OCI-LY3 (cell line): ENCODE results near the gene RPS29.

Experiments used
- H2AFZ ChIP-seq: fragments of 200-600, 300-600 bp; shearing (Covaris generic); 2 replicates; pipeline ENCODE4 v1.6.0; 2014; ENCODE audit warnings: antibody characterized with exemption, low read depth, low read length
- H3K27ac ChIP-seq: fragments of 200-600, 300-600 bp; sonication (generic); 2 replicates; pipeline ENCODE4 v1.5.1; 2014; ENCODE audit warnings: mild to moderate bottlenecking, low read length, moderate library complexity, mixed read lengths
- H3K27me3 ChIP-seq: fragments of 200-600, 300-600 bp; sonication (generic); 2 replicates; pipeline ENCODE4 v1.6.1; 2014; ENCODE audit warnings: low read depth, low read length, mixed read lengths
- H3K36me3 ChIP-seq: fragments of 200-600, 300-600 bp; sonication (generic); replicated peaks from 2 replicates; pipeline ENCODE3; 2014; ENCODE audit warnings: low read depth, low read length, mixed read lengths
- H3K4me1 ChIP-seq: fragments of 300-600, 200-600 bp; sonication (generic); 2 replicates; pipeline ENCODE4 v1.6.1; 2014; ENCODE audit warnings: low read length, mixed read lengths
- H3K4me2 ChIP-seq: fragments of 200-600, 300-600 bp; sonication (generic); 2 replicates; pipeline ENCODE4 v1.6.1; 2014; ENCODE audit warnings: low read length, mixed read lengths
- H3K4me3 ChIP-seq: fragments of 300-600, 200-600 bp; sonication (generic); 2 replicates; pipeline ENCODE4 v1.5.1; 2014; ENCODE audit warnings: antibody characterized with exemption, mild to moderate bottlenecking, low read length, moderate library complexity
- H3K79me2 ChIP-seq: fragments of 300-600, 200-600 bp; shearing (Covaris generic); 2 replicates; pipeline ENCODE4 v1.6.1; 2014; ENCODE audit warnings: mild to moderate bottlenecking, low read length, mixed read lengths
- H3K9ac ChIP-seq: fragments of 300-600, 200-600 bp; shearing (Covaris generic); 2 replicates; pipeline ENCODE4 v1.6.0; 2014; ENCODE audit warnings: mild to moderate bottlenecking, low read length, moderate library complexity
- H3K9me3 ChIP-seq: fragments of 200-600, 300-600 bp; shearing (Covaris generic); 2 replicates; pipeline ENCODE4 v1.6.1; 2014; ENCODE audit warnings: low read length, mixed read lengths; ENCODE audit not compliant: insufficient read depth
- H4K20me1 ChIP-seq: fragments of 200-600, 300-600 bp; sonication (generic); 2 replicates; pipeline ENCODE4 v1.6.1; 2016; ENCODE audit warnings: low read length, mixed read lengths; ENCODE audit not compliant: insufficient read depth
- EZH2phosphoT487 ChIP-seq: fragments of 200-600 bp; shearing (Covaris generic); IDR thresholded peaks from 2 replicates; pipeline ENCODE4 v1.6.1; 2018; ENCODE audit warnings: antibody characterized with exemption, mixed run types, low read depth
- TF ChIP-seq, protein P1 (sequence below): fragments of 200-600, 300-600 bp; sonication (generic); IDR thresholded peaks from 2 replicates; pipeline ENCODE4 v1.5.1; 2014; ENCODE audit warnings: antibody characterized with exemption, low read length, low read depth

RPS29 gene

GRCh38 chr14:49585803-49586672, at the start of gene RPS29:
RPS29 (minus strand) TSS chr14:49586380; CDS start chr14:49586346, 34 bp downstream.
- Histone ChIP-seq H2AFZ (peak within 1 kb of the TSS; percentile 57; the same call in 1 of the 2 replicates), H3K4me1 (peaks cover 13% of the 10 kb centered on the region), H3K79me2 (peaks cover 52% of the 10 kb centered on the region), H3K27ac (peak within 1 kb of the TSS; percentile 79), H3K9me3 (no peaks in the 10 kb centered on the region), H3K36me3 (peaks cover 47% of the 10 kb centered on the region), H3K4me2 (peak within 1 kb of the TSS; percentile 81), H3K27me3 (no peaks in the 10 kb centered on the region), H3K4me3 (peak within 1 kb of the TSS; percentile 99), H4K20me1 (peaks cover 46% of the 10 kb centered on the region), H3K9ac (peak within 1 kb of the TSS; percentile 98)
- no peak for TF ChIP-seq EZH2phosphoT487
- TF ChIP-seq, protein P1, sequence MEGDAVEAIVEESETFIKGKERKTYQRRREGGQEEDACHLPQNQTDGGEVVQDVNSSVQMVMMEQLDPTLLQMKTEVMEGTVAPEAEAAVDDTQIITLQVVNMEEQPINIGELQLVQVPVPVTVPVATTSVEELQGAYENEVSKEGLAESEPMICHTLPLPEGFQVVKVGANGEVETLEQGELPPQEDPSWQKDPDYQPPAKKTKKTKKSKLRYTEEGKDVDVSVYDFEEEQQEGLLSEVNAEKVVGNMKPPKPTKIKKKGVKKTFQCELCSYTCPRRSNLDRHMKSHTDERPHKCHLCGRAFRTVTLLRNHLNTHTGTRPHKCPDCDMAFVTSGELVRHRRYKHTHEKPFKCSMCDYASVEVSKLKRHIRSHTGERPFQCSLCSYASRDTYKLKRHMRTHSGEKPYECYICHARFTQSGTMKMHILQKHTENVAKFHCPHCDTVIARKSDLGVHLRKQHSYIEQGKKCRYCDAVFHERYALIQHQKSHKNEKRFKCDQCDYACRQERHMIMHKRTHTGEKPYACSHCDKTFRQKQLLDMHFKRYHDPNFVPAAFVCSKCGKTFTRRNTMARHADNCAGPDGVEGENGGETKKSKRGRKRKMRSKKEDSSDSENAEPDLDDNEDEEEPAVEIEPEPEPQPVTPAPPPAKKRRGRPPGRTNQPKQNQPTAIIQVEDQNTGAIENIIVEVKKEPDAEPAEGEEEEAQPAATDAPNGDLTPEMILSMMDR: no peak

DNA sequence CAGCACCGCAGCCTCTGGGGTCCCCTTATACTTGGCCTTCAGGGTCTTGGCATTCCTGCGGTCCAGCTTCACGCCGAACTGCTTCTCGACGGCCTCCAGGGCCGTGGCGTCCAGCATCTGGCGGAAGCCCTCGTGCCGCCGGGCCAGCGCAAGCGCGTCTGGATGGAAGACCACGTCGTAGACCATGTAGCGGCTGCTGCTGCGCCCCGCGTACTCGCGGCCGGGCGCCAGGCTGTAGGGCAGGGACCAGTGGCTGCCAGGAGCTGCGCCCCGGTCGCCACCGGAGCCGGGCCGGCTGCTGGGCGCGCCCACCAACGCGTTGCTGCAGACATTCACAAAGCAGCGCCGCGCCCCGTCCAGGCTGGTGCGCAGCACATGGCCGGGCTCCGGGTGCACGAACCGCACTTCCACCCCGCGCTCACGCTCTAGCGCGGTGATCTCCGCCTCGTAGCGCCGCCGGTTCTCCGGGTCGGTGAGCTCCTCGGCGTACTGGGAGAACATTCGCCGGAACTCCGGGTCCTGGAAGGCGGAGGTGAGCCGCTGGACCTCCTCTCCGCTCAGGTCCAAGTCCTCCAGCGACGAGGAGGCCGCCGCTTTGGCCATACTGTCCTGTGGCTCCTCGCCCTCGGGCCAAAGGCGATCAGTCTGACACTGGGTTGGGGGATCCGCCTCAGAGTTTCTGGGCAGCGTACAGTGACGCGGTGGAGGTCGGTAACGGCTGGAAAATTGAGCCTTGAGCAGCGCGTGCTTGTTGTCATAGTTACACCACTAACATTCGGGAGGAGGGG, 48.6 kb upstream of the RPS29 start, which contains the start of gene DNAAF2:
TSS of gene DNAAF2 (minus strand) at position 698 of the 788 bp plus-strand sequence. CDS start at position 603, 95 bp downstream.
- Histone ChIP-seq H3K4me1 (peaks cover 22% of the 10 kb centered on the region), H3K4me3 (peak within 1 kb of the TSS; percentile 95), H3K27ac (peak within 1 kb of the TSS; percentile 95), H3K36me3 (peaks cover 44% of the 10 kb centered on the region), H4K20me1 (peaks cover 11% of the 10 kb centered on the region; the same call in 1 of the 2 replicates), H3K9ac (peak within 1 kb of the TSS; percentile 92), H3K4me2 (peak within 1 kb of the TSS; percentile 75), H3K79me2 (peaks cover 95% of the 10 kb centered on the region), H3K9me3 (no peaks in the 10 kb centered on the region), H2AFZ (peak within 1 kb of the TSS; percentile 70; the same call in 1 of the 2 replicates), H3K27me3 (no peaks in the 10 kb centered on the region)
- TF ChIP-seq, protein P1: no peak
- TF ChIP-seq EZH2phosphoT487: no peak

DNA sequence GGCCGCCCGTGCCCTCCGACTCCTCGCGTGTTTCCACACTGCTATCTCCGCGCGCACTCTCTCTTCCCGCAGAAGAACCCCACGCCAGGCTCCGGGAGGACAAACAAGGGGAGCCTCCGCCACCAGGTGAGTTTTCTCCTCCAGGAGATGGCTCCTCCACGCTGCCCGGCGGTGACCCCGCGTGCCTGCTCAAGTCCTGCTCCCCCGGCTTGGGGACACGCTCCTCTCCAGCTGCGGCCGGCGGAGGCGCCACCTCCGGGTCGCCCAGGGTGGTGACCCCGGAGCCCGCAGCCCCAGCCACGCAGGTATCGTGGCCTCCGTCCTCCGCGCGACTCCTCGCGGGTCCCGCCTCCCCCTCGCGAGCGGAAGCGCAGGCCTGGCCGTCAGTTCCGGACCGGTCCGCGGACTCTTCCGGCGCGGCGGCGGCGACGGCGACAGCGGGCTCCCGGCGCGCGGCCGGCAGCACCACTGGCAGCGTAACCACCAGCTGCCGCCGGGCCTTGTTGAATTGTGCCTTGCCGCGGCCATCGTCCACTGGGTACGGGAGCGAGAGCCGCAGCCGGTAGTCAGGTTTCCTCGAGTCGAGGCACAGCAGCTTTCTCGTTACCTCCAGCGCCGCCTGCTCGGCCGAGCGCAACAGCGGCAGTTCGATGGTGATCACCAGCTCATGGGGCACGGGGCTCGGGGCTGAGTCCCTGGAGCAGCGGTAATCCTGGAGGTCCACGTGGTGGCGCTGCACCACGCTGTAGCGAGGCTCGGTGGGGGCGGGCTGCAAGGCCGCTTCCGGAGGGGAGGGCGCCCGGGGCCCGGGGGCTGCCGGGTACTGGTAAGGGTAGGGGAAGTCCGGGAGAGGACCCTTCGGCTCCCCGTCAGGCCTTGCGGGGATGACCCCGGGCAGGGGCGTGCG, 47.7 kb upstream of the RPS29 start:
- H3K4me3 ChIP-seq: peak overlapping the region; percentile 95
- peak overlapping the region; percentile 92 for H3K9ac ChIP-seq
- H2AFZ ChIP-seq: peak overlapping the region; percentile 70; the same call in 1 of the 2 replicates
- H4K20me1 ChIP-seq: peaks cover 9% of the 10 kb centered on the region; the same call in 1 of the 2 replicates
- H3K36me3 ChIP-seq: peaks cover 38% of the 10 kb centered on the region
- peaks cover 22% of the 10 kb centered on the region for H3K4me1 ChIP-seq
- H3K79me2 ChIP-seq: peaks cover 95% of the 10 kb centered on the region
- no peaks in the 10 kb centered on the region for H3K9me3 ChIP-seq
- TF ChIP-seq, protein P1: peak; percentile 85
- TF ChIP-seq EZH2phosphoT487: no peak
- H3K27me3 ChIP-seq: no peaks in the 10 kb centered on the region
- peak overlapping the region; percentile 95 for H3K27ac ChIP-seq
- H3K4me2 ChIP-seq: peak overlapping the region; percentile 75
